Measurements from ENCODE around the gene CLEC16A. TPM values are rescaled to one million over a fixed set of nuclear protein-coding genes. Genes with fewer than 3 reads are reported as not detected.
A peak's percentile ranks its signal among the peaks of the same experiment; 100 is the strongest.

CLEC16A gene
- total RNA-seq, 1 donor from 2014 or later: 20.9 TPM

DNA sequence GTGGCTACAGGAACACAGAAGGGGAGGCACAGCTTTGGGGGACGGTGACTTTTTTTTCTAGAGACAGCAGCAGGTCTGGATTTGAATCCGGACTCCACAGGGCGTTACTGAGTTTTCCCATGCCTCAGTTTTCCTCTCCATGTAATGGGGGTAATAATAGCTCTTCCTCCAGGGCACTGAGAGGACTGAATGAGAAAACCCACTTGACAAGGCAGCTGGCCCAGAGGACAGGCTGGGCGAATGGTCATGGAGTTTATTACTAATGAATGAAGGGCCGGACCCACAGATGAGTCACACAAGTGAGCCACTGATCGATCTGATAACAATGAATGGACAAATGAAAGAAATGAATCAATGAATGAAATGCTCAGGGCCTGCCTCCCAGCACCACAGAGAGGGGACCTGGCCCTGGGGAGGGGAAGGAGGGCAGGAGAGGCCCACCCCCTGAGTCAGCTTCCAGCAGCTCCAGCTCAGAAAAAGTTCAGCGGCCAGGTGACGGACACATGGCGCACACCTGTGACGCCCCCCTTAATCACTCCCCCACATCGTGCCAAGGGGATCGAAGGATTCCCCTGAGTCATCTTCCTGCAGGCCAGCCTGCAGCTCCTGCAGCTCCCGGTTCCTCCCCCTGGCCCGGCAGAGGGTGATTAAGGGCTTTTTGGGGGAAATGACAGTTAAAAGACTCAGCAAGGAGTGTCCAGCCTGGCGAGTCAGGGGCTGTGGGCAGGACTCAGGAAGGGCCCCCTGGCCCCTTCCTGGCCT, 257.3 kb downstream of the CLEC16A start:
- no peak for ATAC-seq (ENCODE audit: poor library complexity)
- intact Hi-C loops (cut with DNase I): no loop called here
- no peak for DNase-seq

DNA sequence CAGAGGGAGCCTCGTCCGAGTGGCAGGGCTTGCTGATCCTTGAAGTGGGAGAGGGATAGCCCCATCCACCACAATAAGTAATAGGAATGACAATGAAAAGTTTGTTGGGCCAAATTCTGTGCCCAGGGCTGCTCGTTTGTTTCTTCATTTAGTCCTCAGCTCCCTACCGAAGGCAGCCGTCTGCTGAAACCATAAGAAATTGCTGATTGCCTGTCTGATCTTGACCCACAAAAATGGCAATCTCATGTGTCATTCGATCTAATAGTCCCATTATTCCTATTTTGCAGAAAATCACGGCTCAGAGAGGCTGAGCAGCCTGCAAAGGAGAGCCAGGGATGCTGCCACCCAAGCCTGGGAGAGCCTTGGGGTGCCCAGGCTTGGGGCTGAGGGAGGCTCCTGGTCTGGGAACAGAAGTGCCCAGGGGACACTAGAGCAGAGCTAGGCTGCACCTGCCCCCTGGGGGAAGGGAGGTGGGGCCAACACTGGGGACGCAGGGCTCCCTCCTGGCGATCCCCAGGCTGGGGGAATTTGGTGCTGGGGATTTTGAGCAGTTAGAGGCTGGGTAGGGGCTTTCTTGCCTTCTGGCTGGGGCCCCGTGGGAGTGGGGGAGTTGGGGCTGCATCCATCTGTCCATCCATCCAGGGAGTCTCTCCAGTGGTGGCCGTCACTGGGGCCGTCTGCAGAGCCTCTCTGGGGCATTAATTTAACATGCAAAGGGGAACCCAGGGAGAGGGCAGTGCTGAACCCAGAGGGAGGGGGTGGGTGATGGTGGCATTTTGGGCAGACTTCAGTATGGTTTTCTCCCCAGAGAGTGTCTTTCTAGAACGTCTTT, 258.1 kb downstream of the CLEC16A start:
- no peak for ATAC-seq (ENCODE audit: poor library complexity)
- no peak for DNase-seq
- intact Hi-C loops (cut with DNase I): no loop called here

DNA sequence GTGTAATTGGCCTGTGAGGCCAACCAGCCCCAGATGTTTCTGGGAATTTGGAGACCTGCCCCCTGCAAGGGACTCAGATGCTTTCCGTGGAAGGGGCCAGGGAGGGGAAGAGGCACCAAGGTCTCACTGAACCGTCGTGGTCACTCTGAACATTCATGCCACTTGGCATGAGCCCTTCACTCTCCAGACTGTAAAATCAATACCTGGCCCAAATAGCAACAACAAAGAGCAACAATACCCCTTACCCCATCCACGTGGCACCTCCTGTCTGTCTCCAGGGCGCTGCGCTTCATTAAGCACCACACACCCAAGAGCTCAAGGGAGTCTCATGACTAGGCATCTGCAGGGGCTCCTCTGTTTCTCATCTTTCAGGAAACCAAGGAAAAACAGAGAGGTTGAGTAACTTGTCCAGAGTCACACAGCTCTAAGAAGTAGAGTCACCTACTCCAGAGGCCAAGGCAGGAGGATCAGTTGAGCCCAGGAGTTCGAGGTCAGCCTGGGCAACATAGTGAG, 258.8 kb downstream of the CLEC16A start:
- intact Hi-C loops (cut with DNase I): no loop called here
- no peak for ATAC-seq (ENCODE audit: poor library complexity)

DNA sequence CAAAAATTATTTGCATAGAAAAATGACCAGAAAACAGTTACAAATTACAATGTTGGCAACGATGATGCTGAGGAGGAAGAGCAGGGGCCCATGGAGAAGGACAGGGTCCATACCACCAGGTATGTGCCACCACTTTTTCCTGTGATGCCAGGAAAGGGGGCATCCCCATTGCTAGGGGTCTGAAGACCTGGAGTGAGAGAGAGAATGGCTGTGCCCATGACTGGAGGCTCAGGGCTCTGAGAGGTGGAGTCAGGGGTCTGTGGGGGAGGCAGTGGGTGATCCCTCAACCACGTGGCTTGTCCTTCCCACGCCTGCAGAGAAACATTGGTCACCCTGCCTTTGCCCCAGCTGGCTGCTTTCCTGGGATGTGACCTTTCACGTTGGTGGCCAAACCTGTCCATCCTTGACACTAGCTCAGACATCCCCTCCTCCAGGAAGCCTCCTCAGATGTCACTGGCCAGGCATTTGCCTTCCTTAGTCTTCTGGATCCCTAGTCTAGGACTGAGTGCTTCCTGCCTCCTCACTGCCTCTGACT, 260.2 kb downstream of the CLEC16A start:
- DNase-seq: no peak
- no peak for ATAC-seq (ENCODE audit: poor library complexity)
- intact Hi-C loops (cut with DNase I): no loop called here

More for the DNA sequence above, 258.8 kb downstream of the CLEC16A start:
- DNase-seq: no peak

DNA sequence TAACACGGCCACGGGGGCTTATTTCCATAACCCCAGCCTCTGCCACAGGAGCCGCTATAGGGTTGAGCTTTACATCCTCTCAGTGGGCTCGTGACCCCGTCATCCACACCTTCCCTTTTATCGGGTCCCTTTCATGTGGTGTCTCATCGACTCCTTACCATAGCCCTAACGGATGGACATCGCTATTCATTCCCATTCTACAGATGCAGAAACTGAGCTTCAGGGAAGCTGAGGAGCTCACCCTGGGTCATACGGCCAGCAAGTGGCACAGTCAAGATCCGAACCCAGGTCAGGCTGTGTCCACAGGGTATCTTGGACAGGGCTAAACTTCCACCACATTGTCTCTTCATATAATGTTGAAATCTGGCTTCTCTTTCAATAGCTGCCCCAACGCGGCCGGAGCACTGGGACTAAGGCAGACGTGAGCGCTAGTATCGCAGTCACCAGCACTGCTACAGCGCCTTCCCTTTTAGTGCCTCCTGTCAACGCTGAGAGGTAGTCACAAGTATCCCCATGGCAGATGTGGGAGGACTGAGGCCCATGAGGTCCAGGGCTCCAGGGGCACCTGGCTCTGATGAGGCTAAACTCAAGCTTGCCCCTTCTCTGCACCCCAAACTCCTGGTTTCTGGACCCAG, 260.8 kb downstream of the CLEC16A start:
- intact Hi-C loops (cut with DNase I): no loop called here
- DNase-seq: no peak
- no peak for ATAC-seq (ENCODE audit: poor library complexity)

DNA sequence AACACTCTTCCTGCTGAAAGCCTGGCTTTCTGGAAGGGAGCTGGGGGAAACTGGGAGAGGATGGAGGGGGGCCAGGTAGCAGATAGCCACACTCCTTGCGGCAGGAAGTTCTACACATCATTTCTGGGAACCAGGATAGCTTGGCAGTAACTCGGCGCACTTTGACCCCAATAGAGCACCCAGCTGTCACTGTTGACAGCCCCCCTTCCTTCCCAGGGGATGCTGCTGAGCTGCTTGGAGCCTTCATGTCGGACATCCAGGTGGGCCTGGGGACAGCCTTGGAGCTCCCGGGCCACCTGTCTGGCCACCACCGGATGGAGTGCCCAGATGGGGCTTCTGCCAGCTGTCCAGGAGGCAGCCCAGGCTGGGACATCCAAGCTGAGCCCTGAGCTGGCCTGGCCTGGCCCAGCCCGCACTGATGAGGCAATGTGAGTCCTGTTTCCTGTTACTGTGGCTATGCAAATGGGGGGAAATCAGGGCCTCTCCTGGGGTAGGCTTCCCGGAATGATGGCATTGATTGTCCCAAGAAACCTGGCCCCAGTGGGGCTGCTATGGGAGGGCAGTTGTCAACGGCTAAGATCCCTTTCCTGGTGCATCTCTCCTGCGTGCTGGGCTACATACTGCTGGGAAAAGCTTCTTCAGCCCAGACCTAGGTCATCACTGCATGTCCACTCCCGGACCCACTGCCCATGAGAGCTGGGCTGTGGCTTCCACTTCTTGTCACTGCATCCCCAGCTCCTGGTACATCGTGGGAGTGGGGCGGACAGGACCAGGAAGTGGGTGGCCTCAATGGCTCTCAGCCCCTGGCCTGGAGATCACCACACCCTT, 261.6 kb downstream of the CLEC16A start:
- DNase-seq: peak; percentile 61
- intact Hi-C loops (cut with DNase I): no loop called here
- peak; percentile 75 for ATAC-seq (ENCODE audit: poor library complexity)

DNA sequence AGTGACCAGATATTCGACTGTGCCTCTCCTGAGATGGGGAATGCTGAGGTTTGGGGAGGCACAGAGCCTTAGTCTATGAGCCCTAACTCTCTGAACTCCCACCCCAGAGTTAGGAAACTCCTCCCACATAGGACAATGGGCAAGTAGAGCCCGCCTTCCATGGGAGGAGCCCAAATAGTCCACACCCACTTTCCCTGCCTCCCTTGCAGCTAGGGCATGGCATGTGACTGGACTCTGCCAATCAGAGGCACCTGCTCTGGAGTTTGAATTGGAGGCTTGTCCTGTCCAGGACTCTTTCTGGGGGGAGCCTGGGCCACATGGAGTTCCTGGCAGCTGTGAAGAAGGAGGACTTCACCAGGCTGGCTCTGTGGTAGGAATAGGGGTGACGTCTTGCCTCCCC, 263.3 kb downstream of the CLEC16A start:
- DNase-seq (no peak), ATAC-seq (ENCODE audit: poor library complexity) (no peak)
- intact Hi-C loops (cut with DNase I): no loop called here

DNA sequence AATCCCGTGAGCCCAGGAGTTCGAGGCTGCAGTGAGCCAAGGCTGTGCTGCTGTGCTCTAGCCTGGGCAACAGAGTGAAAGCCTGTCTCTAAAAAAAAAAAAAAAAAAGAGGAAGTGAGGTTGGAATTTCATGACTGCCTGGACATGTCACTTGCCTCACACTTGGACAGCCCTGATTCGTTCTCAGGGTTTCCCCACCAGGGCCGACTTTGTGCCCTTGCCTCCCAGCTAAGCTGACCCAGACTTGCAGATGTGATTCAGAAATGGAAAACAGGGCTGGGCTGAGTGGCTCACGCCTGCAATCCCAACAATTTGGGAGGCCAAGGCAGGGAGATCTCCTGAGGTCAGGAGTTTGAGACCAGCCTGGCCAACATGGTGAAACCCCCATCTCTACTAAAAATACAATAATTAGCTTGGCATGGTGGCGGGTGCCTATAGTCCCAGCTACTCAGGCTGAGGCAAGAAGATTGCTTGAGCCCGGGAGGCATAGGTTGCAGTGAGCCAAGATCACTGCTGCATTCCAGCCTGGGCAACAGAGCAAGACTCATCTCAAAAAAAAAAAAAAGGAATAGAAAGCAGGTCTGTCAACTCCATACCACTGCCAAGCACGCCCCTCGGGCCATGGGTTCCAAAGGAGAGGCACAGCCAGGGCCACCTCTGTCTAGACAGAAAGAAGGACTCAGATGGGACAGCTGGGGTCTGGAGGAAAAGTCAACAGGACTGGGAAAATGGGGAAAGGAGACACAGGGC, 264.7 kb downstream of the CLEC16A start:
- no peak for ATAC-seq (ENCODE audit: poor library complexity)
- no peak for DNase-seq
- intact Hi-C loops (cut with DNase I): no loop called here

DNA sequence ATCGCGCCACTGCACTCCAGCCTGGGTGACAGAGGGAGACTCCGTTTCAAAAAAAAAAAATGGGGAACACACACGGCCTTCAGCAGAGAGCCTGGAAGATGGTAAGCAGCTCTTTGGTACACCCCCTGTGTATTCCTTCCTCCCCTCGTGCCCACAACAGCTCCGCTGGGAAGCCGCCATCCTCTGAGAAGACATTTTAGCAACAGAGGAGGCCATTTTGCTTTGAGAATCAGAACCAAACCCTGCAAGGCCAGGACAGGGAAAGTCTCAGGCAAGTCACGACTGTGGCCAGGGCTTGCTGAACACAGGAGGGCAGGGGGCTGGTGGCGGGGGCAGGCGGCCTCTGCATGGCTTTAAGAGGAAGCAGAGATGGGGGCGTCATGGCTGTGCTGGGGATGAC, 265.9 kb downstream of the CLEC16A start:
- DNase-seq: no peak
- ATAC-seq (ENCODE audit: poor library complexity): no peak
- intact Hi-C loops (cut with DNase I): no loop called here

DNA sequence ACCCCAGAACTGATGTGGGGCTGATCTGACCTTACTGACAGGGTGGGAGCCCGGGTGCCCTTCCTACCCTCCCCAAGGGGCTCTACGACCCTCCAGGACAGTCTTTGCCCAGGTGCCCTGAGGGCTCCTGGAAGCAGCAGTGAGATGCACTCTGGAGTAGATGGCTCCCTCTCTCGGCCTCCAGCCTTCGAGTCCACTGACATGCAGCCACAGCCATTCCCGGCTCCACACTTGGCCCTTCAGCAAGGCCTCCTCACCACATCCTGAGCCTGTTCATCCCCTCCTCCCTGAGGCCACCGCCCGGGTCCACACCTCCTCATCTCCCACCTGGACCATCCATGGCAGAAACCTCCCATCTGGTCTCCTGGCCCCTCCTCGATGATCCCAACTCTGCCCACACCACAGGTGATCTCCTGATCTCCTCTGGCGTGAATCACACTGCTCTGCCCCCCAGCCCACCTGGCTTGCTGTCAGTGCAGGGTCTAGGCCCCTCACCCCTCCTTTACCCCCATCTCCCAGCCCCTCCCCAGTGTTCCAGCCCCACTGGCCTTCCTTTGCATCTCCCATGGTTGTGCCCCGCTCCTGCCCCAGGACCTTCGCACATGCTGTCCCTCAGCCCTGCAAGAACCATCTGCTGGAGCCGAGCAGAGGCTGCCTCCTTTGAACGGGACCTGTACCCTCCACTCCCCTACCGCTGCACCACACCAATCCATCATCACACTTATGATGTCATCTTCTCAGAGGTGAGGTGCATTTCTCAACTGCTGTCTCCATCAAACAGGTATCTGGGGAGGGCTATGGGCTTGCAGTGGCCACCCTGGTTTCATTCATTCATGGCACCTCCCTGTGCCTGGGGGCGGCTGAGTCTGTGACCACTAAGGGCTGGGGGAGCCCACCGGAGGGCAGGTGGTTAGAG, 267.0 kb downstream of the CLEC16A start:
- DNase-seq: no peak
- intact Hi-C loops (cut with DNase I): no loop called here
- ATAC-seq (ENCODE audit: poor library complexity): no peak

DNA sequence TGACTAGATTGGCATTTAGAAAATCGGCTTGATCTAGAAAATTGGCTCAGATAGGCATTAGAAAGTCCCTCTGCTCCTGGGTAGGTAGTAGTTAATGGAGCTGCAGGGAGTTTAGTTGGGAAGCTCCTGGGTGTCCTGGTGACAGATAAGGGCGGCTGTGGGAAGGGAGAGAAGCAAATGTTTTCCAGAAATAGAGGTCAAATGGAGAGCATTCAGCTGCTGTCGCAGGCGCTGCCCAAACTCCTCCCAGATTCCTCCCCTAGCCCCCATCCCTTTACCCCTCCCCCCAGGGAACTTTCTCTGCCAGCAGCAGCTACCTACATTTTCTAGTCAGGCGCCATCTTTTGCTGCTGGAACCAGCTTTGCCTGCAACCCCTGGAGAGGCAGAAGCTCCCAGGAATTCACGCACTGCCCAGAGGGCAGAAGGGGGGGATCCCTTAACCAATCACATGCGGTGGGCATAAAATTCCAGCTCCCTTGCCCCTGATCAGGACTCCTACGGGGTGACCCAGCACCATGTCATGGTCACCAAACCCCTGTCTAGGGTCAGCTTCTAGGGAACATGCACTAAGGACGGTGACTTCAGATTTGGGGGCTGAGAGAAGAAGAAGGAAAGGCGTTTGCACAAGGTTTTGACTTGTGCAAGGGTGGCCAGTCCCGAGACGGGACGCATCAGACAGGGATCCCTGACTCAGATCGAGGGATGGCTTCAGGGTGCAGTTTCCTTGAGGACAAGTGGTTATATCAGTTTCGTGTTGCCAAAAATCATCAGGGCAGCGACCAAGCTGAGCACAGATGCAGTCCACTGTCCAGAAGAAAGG, 267.8 kb downstream of the CLEC16A start:
- intact Hi-C loops (cut with DNase I): no loop called here
- ATAC-seq (ENCODE audit: poor library complexity) (no peak), DNase-seq (no peak)

DNA sequence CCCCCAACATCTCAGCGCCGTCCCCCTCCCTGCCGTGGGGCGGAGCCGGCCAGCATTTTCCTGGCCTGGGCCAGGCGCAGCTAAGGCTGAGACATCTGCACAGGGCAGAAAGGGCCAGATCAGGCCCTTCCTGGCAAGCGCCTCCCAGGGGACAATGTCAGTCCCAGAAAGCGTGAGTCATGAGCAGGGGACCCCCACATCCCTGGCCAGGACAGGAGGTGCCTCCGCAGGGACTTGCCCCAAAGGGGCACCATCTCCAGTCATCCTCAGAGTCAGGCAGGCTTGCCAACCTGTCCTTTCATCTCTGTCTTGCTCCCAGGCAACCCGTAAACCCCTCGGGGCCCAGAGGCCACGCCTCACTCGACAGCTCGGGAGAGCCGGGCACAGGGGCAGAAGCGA, 268.4 kb downstream of the CLEC16A start:
- ATAC-seq (ENCODE audit: poor library complexity) (peak; percentile 28), DNase-seq (no peak)
- intact Hi-C loops (cut with DNase I): no loop called here

DNA sequence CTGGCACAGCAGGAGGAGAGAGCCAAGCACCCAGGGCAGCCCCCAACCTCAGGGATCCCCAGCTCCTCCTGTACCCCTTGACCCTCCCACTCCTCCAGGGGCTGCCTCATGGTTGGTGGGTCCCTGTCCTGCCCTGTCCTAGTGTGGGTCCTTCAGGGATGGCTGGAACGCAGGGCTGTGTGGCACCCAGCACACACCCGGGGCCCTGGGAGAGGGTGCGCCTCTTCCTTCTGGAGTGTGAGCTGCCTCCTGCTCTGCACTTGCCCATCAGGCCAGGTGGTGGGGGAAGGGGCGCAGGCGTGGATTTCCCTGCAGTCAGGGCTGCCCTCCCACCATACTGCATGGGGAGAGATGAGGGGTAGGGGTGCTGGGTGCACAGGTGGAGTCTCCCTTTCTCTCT, 269.0 kb downstream of the CLEC16A start:
- ATAC-seq (ENCODE audit: poor library complexity) (no peak), DNase-seq (no peak)
- intact Hi-C loops (cut with DNase I): no loop called here

DNA sequence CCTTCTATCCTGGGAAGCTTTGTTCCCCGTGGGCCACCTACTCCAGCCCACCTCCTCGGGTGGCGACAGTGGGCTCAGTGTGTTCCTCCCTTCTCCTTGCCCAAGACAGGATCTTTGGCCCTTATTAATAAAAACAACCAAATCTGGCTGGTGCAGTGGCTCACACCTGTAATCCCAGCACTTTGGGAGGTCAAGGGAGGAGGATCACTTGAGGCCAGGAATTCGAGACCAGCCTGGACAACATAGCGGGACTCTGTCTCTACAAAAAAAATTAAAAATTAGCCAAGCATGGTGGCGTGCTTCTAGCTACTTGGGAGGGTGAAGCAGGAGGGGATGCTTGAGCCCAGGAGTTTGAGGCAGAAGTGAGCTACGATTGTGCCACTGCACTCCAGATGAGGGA, 269.4 kb downstream of the CLEC16A start:
- ATAC-seq (ENCODE audit: poor library complexity) (no peak), DNase-seq (no peak)
- intact Hi-C loops (cut with DNase I): no loop called here

DNA sequence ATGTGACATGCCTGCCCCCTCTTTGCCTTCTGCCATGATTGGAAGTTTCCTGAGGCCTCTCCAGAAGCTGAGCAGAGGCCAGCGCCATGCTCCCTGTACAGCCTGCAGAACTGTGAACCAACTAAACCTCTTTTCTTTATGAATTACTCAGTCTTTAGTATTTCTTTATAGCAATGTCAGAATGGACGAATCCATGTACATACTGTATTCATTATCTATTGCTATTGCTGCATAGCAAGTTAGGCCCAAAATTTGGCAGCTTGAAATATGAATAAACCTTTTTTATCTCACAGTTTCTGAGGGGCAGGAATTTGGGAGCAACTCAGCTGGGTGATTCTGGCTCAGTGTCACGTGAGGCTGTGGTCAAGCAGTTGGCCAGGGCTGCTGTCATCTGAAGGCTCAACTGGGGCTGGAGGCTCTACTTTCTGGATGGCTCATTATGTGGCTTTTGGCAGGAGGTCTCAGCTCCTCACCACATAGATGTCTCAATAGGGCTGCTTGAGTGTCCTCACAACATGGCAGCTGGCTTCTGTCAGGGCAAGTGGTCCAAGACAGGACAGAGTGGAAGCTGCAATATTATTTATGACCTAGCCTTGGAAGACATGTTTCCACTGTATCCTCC, 271.7 kb downstream of the CLEC16A start:
- intact Hi-C loops (cut with DNase I): no loop called here
- no peak for DNase-seq
- ATAC-seq (ENCODE audit: poor library complexity): no peak

All from Right ventricle myocardium superior (tissue), 1 donor.